Right atrium auricular region (tissue), 2 donors: ENCODE data around the gene PDGFRB. TPM values are rescaled to one million over a fixed set of nuclear protein-coding genes. Genes with fewer than 3 reads are reported as not detected.
"Not testable (repeated sequence)": the region's sequence is repeated elsewhere in the genome, so short reads cannot be mapped to it uniquely, and the experiment has no call there.

Experiments used
- DNase-seq: peaks from one replicate; pipeline ENCODE4 v3.0.0-alpha.2; 2019; ENCODE audit warnings: low spot score
- H3K27ac ChIP-seq, 2 donors: fragments of 200-600 bp; sonication (generic); 1 replicate in 1 of 2; 2 replicates in 1 of 2; pipeline ENCODE4 v1.5.1; 2016 to 2019
- H3K27me3 ChIP-seq, 2 donors: fragments of 200-600 bp; sonication (generic); one replicate each; pipeline versions ENCODE4 v1.5.1 to v1.6.0; 2017 to 2019
- H3K36me3 ChIP-seq: fragments of 200-600 bp; sonication (generic); one replicate; pipeline ENCODE4 v1.5.1; 2016
- H3K4me1 ChIP-seq, 2 donors: fragments of 200-600 bp; sonication (generic); one replicate each; pipeline versions ENCODE4 v1.5.1 to v1.6.0; 2017 to 2019
- H3K4me3 ChIP-seq, 2 donors: fragments of 200-600 bp; sonication (generic); 1 replicate in 1 of 2; 2 replicates in 1 of 2; pipeline ENCODE4 v1.5.1; 2017 to 2019; ENCODE audit warnings: mild to moderate bottlenecking in 1 of 2, moderate library complexity in 1 of 2
- H3K9me3 ChIP-seq, 2 donors: fragments of 200-600 bp; sonication (generic); one replicate each; pipeline ENCODE4 v1.5.1; 2019
- CTCF ChIP-seq, 2 donors: fragments of 200-600 bp; sonication (generic); IDR thresholded peaks; one replicate each; pipeline ENCODE4 v1.5.1; 2019; ENCODE audit warnings: antibody characterized with exemption in 2 of 2
- total RNA-seq, 2 donors: library from RNA; depleted of rRNA; stranded (reverse); fragments of >200 nt; gene quantifications; one replicate each; pipeline ENCODE4 v1.1.0, GENCODE V29; 2016

The PDGFRB gene
- total RNA-seq, 2 donors from 2014 or later = 68.3 to 68.7 TPM

- H3K9me3 ChIP-seq = no peaks in the 10 kb centered on the region
- H3K36me3 ChIP-seq = no peaks in the 10 kb centered on the region
- DNase-seq = peak; percentile 44
- no peak for TF ChIP-seq CTCF (IDR thresholded peaks at IDR 0.05)
- H3K27ac ChIP-seq = no peak overlapping the region
- H3K4me3 ChIP-seq = no peak overlapping the region
- no peaks in the 10 kb centered on the region for H3K27me3 ChIP-seq
- H3K4me1 ChIP-seq = no peaks in the 10 kb centered on the region
These were observed 54.6 kb downstream of the PDGFRB start for GRCh38 chr5:150101023-150101422.

- Histone ChIP-seq H3K27ac (no peak overlapping the region), H3K27me3 (no peaks in the 10 kb centered on the region), H3K36me3 (no peaks in the 10 kb centered on the region), H3K4me1 (no peaks in the 10 kb centered on the region), H3K9me3 (no peaks in the 10 kb centered on the region), H3K4me3 (no peak overlapping the region)
- TF ChIP-seq CTCF (IDR thresholded peaks at IDR 0.05) = no peak
- DNase-seq = no peak
These were observed 58.5 kb downstream of the PDGFRB start for GRCh38 chr5:150097152-150097551.

- no peaks in the 10 kb centered on the region for H3K27me3 ChIP-seq
- H3K27ac ChIP-seq = no peak overlapping the region
- H3K36me3 ChIP-seq = no peaks in the 10 kb centered on the region
- no peak overlapping the region for H3K4me3 ChIP-seq
- peak; percentile 2 for DNase-seq
- H3K9me3 ChIP-seq = no peaks in the 10 kb centered on the region
- TF ChIP-seq CTCF (IDR thresholded peaks at IDR 0.05) = no peak
- no peaks in the 10 kb centered on the region for H3K4me1 ChIP-seq
These were observed 63.4 kb downstream of the PDGFRB start for GRCh38 chr5:150092159-150092787.

- no peak within 1 kb of the TSS for H3K27ac ChIP-seq
- peak; percentile 57 for DNase-seq
- H3K9me3 ChIP-seq = no peaks in the 10 kb centered on the region
- H3K4me1 ChIP-seq = peaks cover 0 to 9% of the 10 kb centered on the region in 2 donors
- peak within 1 kb of the TSS; percentile 21 to 30 for H3K4me3 ChIP-seq
- TF ChIP-seq CTCF (IDR thresholded peaks at IDR 0.05) = no peak
- no peaks in the 10 kb centered on the region for H3K36me3 ChIP-seq
- no peaks in the 10 kb centered on the region for H3K27me3 ChIP-seq
These were observed 69.5 kb downstream of the PDGFRB start, which contains the start of gene CSF1R for GRCh38 chr5:150085950-150086715. Gene CSF1R (minus strand): TSS chr5:150086554. CDS start chr5:150086427, 127 bp downstream.

- no peak for TF ChIP-seq CTCF (IDR thresholded peaks at IDR 0.05)
These were observed 70.3 kb downstream of the PDGFRB start for GRCh38 chr5:150085191-150085912.

GRCh38 chr5:150084754-150085153, 70.9 kb downstream of the PDGFRB start:
- H3K27ac ChIP-seq, H3K36me3 ChIP-seq, H3K9me3 ChIP-seq, H3K27me3 ChIP-seq, H3K4me1 ChIP-seq: not testable (repeated sequence)
- peak overlapping the region; percentile 13 to 21 for H3K4me3 ChIP-seq
- peak; percentile 58 for DNase-seq

More at GRCh38 chr5:150085191-150085912, 70.3 kb downstream of the PDGFRB start:
- Histone ChIP-seq H3K27me3 (no peaks in the 10 kb centered on the region), H3K27ac (no peak overlapping the region), H3K36me3 (no peaks in the 10 kb centered on the region), H3K4me1 (peaks cover 0 to 9% of the 10 kb centered on the region in 2 donors), H3K9me3 (no peaks in the 10 kb centered on the region), H3K4me3 (peak overlapping the region; percentile 21 to 30)
- peak; percentile 30 for DNase-seq
